Thyroid gland (tissue), 4 donors: ENCODE measurements around the gene PRCD.

Experiments
- CTCF ChIP-seq, 6 experiments: fragments of 200-600 bp in 3 of 6; fragments of 450-650 bp in 3 of 6; sonication (generic) in 3 of 6; IDR thresholded peaks; one replicate each; pipeline ENCODE4 v1.5.1; 2016 to 2019; ENCODE audit warnings: antibody characterized with exemption in 6 of 6, mild to moderate bottlenecking in 2 of 6, inconsistent platforms in 1 of 6, moderate library complexity in 1 of 6
- POLR2A ChIP-seq, 2 donors: fragments of 450-650 bp; IDR thresholded peaks; one replicate each; pipeline ENCODE4 v1.6.1; 2017; ENCODE audit warnings: antibody characterized with exemption in 2 of 2, mild to moderate bottlenecking in 2 of 2, moderate library complexity in 1 of 2

- no peak for TF ChIP-seq CTCF (IDR thresholded peaks at IDR 0.05)
- no peak for TF ChIP-seq POLR2A (IDR thresholded peaks at IDR 0.05)
Observed at GRCh38 chr17:76519048-76519966, 20.5 kb upstream of the PRCD start.
